Jurkat, Clone E6-1 (cell line): ENCODE results near the gene RAB3GAP2.
"Not testable (repeated sequence)": the region's sequence is repeated elsewhere in the genome, so short reads cannot be mapped to it uniquely, and the experiment has no call there.

Experiments
- DNase-seq: peaks from one replicate; pipeline ENCODE4 v3.0.0-alpha.2; 2011; ENCODE audit warnings: low read depth, low spot score
- H3K4me3 ChIP-seq: 2 replicates; pipeline ENCODE4 v1.5.1; 2011; ENCODE audit warnings: mild to moderate bottlenecking, low read length, control low read depth, moderate library complexity

RAB3GAP2 gene

DNA sequence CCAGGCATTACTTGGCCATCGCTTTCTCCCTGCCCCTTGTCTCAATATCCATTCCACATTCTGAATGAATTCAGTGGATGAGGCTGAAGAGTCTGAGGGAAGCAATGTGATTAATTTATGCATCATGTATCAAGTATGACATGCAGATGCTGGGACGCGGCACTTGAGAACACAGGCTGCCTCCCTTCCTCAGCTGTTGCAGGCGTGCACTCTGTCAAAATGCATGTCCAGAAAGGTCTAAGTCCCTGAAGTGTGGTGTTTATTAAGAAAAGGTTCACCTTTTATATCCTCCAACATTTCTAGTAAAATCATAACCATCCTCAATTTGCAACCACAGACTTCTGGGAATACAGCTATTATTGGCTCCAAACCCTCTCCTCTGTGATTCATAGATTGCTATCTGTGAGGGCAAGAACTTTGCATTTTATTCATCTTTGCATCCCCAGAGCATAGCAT is 22.6 kb upstream of the RAB3GAP2 start:
- no peak for DNase-seq
- H3K4me3 ChIP-seq = no peak overlapping the region

DNA sequence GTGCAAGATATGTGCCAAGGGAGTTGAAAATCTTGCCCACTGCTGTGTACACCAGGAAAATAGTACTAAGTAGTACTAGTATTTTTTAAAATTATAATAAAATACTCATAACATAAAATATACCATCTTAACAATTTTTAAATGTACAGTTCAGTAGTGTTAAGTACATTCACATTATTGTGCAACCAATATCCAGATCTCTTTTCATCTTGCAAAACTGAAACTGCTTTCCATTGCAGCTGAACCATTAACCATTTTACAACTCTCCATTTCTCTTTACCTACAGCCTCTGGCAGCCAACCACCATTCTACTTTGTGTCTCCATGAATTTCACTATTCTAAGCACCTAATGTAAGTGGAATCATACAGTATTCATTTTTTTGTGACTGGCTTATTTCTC is 19.3 kb upstream of the RAB3GAP2 start:
- no peak overlapping the region for H3K4me3 ChIP-seq
- DNase-seq = no peak

GRCh38 chr1:220290140-220290761 is 18.0 kb upstream of the RAB3GAP2 start:
- H3K4me3 ChIP-seq = no peak overlapping the region
- DNase-seq = no peak

- no peak overlapping the region for H3K4me3 ChIP-seq
- DNase-seq = no peak
Observed at GRCh38 chr1:220287129-220287528, 14.9 kb upstream of the RAB3GAP2 start.

DNA sequence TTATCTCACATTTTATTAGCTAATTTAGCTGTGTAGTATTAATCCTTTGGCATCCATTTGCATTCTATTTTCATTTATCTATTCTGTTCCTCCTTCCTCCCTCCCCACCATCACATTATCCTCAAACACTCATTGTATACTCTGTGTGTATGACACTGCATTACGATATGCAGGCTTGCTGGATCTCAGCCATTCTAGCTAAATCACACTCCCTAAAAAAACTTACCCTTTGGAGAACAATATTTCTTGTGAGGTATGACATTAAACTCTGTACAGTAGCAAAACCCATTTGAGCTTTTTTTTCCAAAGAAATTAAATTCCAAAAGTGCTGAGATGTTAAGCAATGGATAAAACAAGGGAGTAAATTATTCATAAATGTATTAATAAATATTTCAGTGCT is 11.4 kb upstream of the RAB3GAP2 start:
- H3K4me3 ChIP-seq = no peak overlapping the region
- no peak for DNase-seq

DNA sequence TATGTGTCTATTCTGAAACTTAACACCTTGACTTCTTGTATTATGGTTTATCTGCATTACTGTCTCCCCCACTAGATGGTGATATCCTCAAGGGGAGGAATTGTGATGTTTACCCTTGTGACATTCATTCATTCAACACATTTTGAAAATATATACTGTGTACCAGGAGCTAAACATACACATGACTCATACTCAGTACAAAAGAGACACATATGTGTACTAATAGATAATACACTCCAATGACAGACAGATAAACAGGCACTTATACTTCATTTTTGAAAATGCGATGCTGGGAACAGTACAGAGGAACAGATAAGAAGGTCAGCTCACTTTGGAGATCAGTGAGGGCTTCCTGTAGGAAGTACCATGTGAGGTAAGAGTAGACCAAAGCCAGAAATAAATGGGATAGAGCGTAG is 8.9 kb upstream of the RAB3GAP2 start:
- DNase-seq = no peak

GRCh38 chr1:220280249-220280648 is 8.0 kb upstream of the RAB3GAP2 start:
- DNase-seq = no peak
- no peak overlapping the region for H3K4me3 ChIP-seq

More for the DNA sequence above, 8.9 kb upstream of the RAB3GAP2 start:
- no peak overlapping the region for H3K4me3 ChIP-seq

GRCh38 chr1:220278991-220279390 is 6.7 kb upstream of the RAB3GAP2 start:
- DNase-seq = no peak
- no peak overlapping the region for H3K4me3 ChIP-seq

DNA sequence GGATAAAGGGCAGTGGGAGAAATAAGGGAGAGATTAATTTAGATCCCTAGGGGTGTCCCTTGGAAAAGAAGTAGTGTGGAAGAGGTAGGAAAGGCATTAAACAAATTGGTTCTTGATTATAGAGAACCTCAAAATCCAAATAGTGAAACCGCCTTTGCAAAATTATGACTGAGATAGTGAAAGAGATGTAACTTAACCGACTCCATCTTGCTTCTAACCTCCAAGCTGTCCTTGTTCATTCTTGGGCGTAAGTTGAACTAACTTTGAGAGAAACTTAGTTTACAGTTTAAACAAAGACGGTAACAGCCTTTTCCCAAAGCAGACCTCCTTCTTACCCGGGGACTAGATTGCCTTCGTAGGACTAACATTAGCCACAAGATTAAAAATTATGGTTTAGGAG is 3.2 kb upstream of the RAB3GAP2 start:
- no peak overlapping the region for H3K4me3 ChIP-seq

GRCh38 chr1:220274251-220274855 is 2.1 kb upstream of the RAB3GAP2 start:
- H3K4me3 ChIP-seq = no peak overlapping the region
- DNase-seq = no peak

More for the DNA sequence above, 3.2 kb upstream of the RAB3GAP2 start:
- DNase-seq = no peak

DNA sequence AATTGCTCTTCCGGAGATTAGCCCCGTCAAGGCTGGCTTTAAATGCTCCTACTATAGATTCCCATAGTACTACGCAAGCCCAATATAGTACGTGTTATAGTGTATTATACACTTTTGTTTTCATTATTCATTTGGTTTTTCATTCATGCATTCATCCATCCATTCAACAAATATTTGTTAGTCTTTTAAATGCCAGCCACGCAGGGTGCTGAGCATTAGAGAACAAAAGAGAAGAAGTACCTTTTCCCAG is 513 bp upstream of the RAB3GAP2 start:
- peak overlapping the region; percentile 87 for H3K4me3 ChIP-seq
- no peak for DNase-seq

GRCh38 chr1:220271706-220272046 is 577 bp downstream of the RAB3GAP2 start:
- DNase-seq = no peak

DNA sequence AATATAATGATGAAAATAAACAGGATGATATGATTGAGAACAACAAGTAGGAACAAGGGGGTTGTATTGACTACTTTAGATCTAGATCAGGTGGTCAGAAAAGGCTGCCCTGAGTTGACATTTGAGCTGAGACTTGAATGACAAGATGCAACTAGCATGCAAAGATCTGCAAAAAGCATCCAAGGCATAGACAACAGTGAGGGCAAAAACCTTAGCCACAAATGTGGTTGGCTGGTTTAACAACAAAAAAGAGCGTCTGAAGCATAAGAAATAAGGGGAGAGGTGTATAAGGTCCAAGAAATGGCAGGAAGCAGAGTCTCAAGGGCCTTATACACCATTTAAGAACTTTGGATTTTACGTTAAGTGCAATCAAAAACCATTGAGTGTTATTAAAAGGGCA is 3.2 kb downstream of the RAB3GAP2 start:
- no peak for DNase-seq
- no peak overlapping the region for H3K4me3 ChIP-seq

More at GRCh38 chr1:220271706-220272046, 577 bp downstream of the RAB3GAP2 start:
- peak overlapping the region; percentile 87 for H3K4me3 ChIP-seq

DNA sequence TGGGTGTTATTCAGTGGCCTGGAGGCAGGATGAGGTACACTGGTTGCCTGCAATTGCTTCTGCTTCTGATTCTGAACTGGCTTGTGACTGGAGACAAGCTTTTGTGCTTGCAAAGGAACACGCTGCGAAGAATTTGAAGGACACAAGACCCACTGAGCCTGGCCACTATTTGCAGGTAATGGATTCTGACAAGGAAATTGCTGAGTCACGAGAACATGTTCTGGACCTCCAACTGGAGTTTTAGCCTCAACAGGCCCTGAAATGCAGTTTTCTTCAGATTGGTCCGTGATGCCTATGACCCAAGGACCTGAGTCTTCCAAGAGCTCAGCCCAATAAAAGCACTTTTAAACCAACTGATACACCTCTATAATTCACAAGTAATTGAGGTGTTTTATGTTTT is 4.6 kb downstream of the RAB3GAP2 start:
- no peak for DNase-seq
- no peak overlapping the region for H3K4me3 ChIP-seq

GRCh38 chr1:220260228-220260627 is 12.0 kb downstream of the RAB3GAP2 start:
- DNase-seq, H3K4me3 ChIP-seq: not testable (repeated sequence)

GRCh38 chr1:220259756-220260155 is 12.5 kb downstream of the RAB3GAP2 start:
- H3K4me3 ChIP-seq, DNase-seq: not testable (repeated sequence)

DNA sequence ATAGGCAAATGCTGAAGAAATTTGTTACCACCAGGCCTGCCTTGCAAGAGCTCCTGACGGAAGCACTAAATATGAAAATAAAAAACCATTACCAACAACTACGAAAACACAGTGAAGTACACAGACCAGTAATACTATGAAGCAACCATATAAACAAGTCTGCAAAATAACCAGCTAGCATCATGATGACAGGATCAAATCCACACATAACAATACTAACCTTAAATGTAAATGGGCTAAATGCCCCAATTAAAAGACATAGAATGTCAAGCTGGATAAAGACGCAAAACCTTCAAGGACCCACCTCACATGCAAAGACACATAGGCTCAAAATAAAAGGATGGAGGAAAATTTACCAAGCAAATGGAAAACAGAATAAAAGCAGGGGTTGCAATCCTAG is 16.1 kb downstream of the RAB3GAP2 start:
- not testable (repeated sequence) for H3K4me3 ChIP-seq, DNase-seq

- no peak for DNase-seq
- no peak overlapping the region for H3K4me3 ChIP-seq
Observed at GRCh38 chr1:220255204-220255603, 17.0 kb downstream of the RAB3GAP2 start.

GRCh38 chr1:220253290-220253689 is 19.0 kb downstream of the RAB3GAP2 start:
- DNase-seq, H3K4me3 ChIP-seq: not testable (repeated sequence)

DNA sequence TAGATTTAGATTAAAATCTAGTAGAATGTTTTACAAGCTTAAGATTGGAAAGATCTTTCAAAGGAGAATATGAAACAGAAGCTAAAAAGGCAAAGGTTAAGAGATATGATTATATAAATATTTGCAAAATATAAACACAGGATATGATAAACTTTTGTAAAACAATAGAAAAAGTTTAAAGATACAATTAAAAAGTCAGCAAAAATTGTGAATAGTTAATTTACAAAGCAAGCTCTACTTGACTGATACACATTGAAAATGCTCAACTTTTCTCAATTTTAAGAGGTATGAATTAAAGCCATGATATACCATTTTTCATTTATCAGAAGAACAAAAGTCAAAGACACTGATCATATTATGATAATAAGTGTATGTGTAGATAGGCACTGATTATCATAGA is 21.0 kb downstream of the RAB3GAP2 start:
- DNase-seq = no peak
- no peak overlapping the region for H3K4me3 ChIP-seq

DNA sequence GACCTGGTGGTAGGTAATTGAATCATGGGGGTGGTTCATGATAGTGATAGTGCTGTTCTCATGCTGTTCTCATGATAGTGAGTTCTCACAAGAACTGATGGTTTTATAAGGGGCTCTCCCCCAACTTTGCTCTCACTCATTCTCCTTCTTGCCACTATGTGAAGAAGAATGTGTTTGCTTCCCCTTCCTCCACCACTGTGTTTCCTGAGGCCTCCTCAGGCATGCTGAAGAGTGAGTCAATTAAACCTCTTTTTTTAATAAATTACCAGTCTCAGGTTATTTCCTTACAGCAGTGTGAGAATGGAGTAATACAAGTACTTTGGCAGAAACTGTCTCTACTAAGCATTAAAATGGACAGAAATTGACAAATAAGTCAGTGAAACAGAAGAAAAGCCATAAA is 21.6 kb downstream of the RAB3GAP2 start:
- no peak overlapping the region for H3K4me3 ChIP-seq
- DNase-seq = no peak
